Right renal pelvis (tissue), 4 donors: Measurements from ENCODE around the gene HOOK1. TPM values are rescaled to one million over a fixed set of nuclear protein-coding genes. Genes with fewer than 3 reads are reported as not detected.

Experiments used
- DNase-seq, 4 donors: peaks; one replicate each; pipeline ENCODE4 v3.0.0-alpha.2; 2013; ENCODE audit warnings: low read depth in 4 of 4, low spot score in 3 of 4, missing footprints in 1 of 4
- polyA plus RNA-seq, 4 donors: library from polyadenylated mRNA; unstranded; fragments of 120-200 nt; gene quantifications; one replicate each; pipeline ENCODE4 v1.2.1, GENCODE V29; 2013; ENCODE audit not compliant: insufficient read length in 4 of 4

HOOK1 gene
- 10 to 100 TPM; 59.7 to 76.0 (median 74.8) TPM for polyA plus RNA-seq

- no peak for DNase-seq
Measured at GRCh38 chr1:59814901-59815825, at the start of gene HOOK1. HOOK1 (plus strand) TSS chr1:59814949; CDS start chr1:59815118, 169 bp downstream.

GRCh38 chr1:59765011-59765730, 49.6 kb upstream of the HOOK1 start:
- no peak for DNase-seq

GRCh38 chr1:59766227-59766855, 48.4 kb upstream of the HOOK1 start:
- DNase-seq, result no peak

- DNase-seq, result no peak
Measured at GRCh38 chr1:59767119-59767518, 47.6 kb upstream of the HOOK1 start.

GRCh38 chr1:59768792-59769735, 45.7 kb upstream of the HOOK1 start:
- no peak for DNase-seq

GRCh38 chr1:59769736-59770095, 45.0 kb upstream of the HOOK1 start:
- DNase-seq, result no peak

GRCh38 chr1:59771361-59771760, 43.4 kb upstream of the HOOK1 start:
- DNase-seq, result no peak

- no peak for DNase-seq
Measured at GRCh38 chr1:59775480-59775879, 39.3 kb upstream of the HOOK1 start.

GRCh38 chr1:59776960-59777852, 37.5 kb upstream of the HOOK1 start:
- DNase-seq, result no peak

GRCh38 chr1:59779949-59780348, 34.8 kb upstream of the HOOK1 start:
- no peak for DNase-seq

- no peak for DNase-seq
Measured at GRCh38 chr1:59788825-59789224, 25.9 kb upstream of the HOOK1 start.

- no peak for DNase-seq
Measured at GRCh38 chr1:59798600-59798999, 16.1 kb upstream of the HOOK1 start.

GRCh38 chr1:59803458-59804038, 11.2 kb upstream of the HOOK1 start:
- DNase-seq, result no peak

- no peak for DNase-seq
Measured at GRCh38 chr1:59804301-59804700, 10.4 kb upstream of the HOOK1 start.

- DNase-seq, result no peak
Measured at GRCh38 chr1:59805554-59805953, 9.2 kb upstream of the HOOK1 start.

GRCh38 chr1:59814180-59814900, 409 bp upstream of the HOOK1 start:
- DNase-seq, result peak; percentile 77 to 92 (median 85)

GRCh38 chr1:59815892-59816291, 1.1 kb downstream of the HOOK1 start:
- no peak for DNase-seq

- no peak for DNase-seq
Measured at GRCh38 chr1:59816318-59816878, 1.6 kb downstream of the HOOK1 start.
